COLO829 (cell line): Measurements from ENCODE around the gene DNASE2B.

Experiments used
- DNase-seq: peaks from one replicate; pipeline ENCODE4 v3.0.0; 2012; ENCODE audit warnings: low spot score

The DNASE2B gene

GRCh38 chr1:84398175-84399155 is at the start of gene DNASE2B:
TSS of gene DNASE2B (plus strand) at chr1:84398484. CDS start at chr1:84398565, 81 bp downstream.
- DNase-seq = no peak

- DNase-seq = no peak
Observed at GRCh38 chr1:84348759-84349158, 49.5 kb upstream of the DNASE2B start.

- DNase-seq = no peak
Observed at GRCh38 chr1:84350104-84350503, 48.2 kb upstream of the DNASE2B start.

GRCh38 chr1:84350550-84350949 is 47.7 kb upstream of the DNASE2B start:
- DNase-seq = peak; percentile 79

GRCh38 chr1:84352298-84353106 is 45.8 kb upstream of the DNASE2B start:
- no peak for DNase-seq

- DNase-seq = no peak
Observed at GRCh38 chr1:84353695-84354094, 44.6 kb upstream of the DNASE2B start.

GRCh38 chr1:84355556-84355955 is 42.7 kb upstream of the DNASE2B start:
- no peak for DNase-seq

GRCh38 chr1:84356881-84357280 is 41.4 kb upstream of the DNASE2B start:
- DNase-seq = no peak

- DNase-seq = no peak
Observed at GRCh38 chr1:84358695-84359094, 39.6 kb upstream of the DNASE2B start.

GRCh38 chr1:84360316-84360715 is 38.0 kb upstream of the DNASE2B start:
- DNase-seq = no peak

- no peak for DNase-seq
Observed at GRCh38 chr1:84361796-84362195, 36.5 kb upstream of the DNASE2B start.

GRCh38 chr1:84363019-84363418 is 35.3 kb upstream of the DNASE2B start:
- no peak for DNase-seq

- no peak for DNase-seq
Observed at GRCh38 chr1:84363622-84364021, 34.7 kb upstream of the DNASE2B start.

- DNase-seq = peak; percentile 94
Observed at GRCh38 chr1:84365225-84366221, 32.8 kb upstream of the DNASE2B start.

GRCh38 chr1:84366786-84367185 is 31.5 kb upstream of the DNASE2B start:
- no peak for DNase-seq

- DNase-seq = no peak
Observed at GRCh38 chr1:84367219-84367618, 31.1 kb upstream of the DNASE2B start.

- DNase-seq = no peak
Observed at GRCh38 chr1:84368441-84368840, 29.8 kb upstream of the DNASE2B start.

GRCh38 chr1:84370266-84370665 is 28.0 kb upstream of the DNASE2B start:
- no peak for DNase-seq

- DNase-seq = no peak
Observed at GRCh38 chr1:84370831-84371394, 27.4 kb upstream of the DNASE2B start.

GRCh38 chr1:84373436-84374141 is 24.7 kb upstream of the DNASE2B start:
- DNase-seq = no peak
